GM18867 (cell line): ENCODE data around the gene RPS14.

Source experiments
- ATAC-seq: cut with Tn5 transposase; IDR thresholded peaks from one replicate; pipeline ENCODE4 v1.9.1; 2021; ENCODE audit warnings: mild to moderate bottlenecking, moderate library complexity; ENCODE audit not compliant: unreplicated experiment

Gene RPS14

GRCh38 chr5:150449517-150450339, at the start of gene RPS14:
Gene RPS14, minus strand, starts transcription at chr5:150449739. Its CDS starts 2,006 bp downstream, at chr5:150447733.
- peak; percentile 87 for ATAC-seq

- ATAC-seq, result no peak
These were observed 49.4 kb upstream of the RPS14 start for GRCh38 chr5:150498971-150499370.

GRCh38 chr5:150498501-150498900, 49.0 kb upstream of the RPS14 start:
- no peak for ATAC-seq

GRCh38 chr5:150497989-150498317, 48.4 kb upstream of the RPS14 start:
- ATAC-seq, result no peak

GRCh38 chr5:150497274-150497988, 47.9 kb upstream of the RPS14 start:
- no peak for ATAC-seq

- ATAC-seq, result no peak
These were observed 47.0 kb upstream of the RPS14 start for GRCh38 chr5:150496534-150496933.

GRCh38 chr5:150496098-150496497, 46.6 kb upstream of the RPS14 start:
- ATAC-seq, result no peak

GRCh38 chr5:150492621-150493020, 43.1 kb upstream of the RPS14 start:
- ATAC-seq, result no peak

GRCh38 chr5:150491876-150492275, 42.3 kb upstream of the RPS14 start:
- no peak for ATAC-seq

GRCh38 chr5:150490754-150491153, 41.2 kb upstream of the RPS14 start:
- no peak for ATAC-seq

GRCh38 chr5:150490296-150490669, 40.7 kb upstream of the RPS14 start:
- ATAC-seq, result no peak

- ATAC-seq, result peak; percentile 82
These were observed 40.1 kb upstream of the RPS14 start for GRCh38 chr5:150489360-150490295.

- ATAC-seq, result no peak
These were observed 39.2 kb upstream of the RPS14 start for GRCh38 chr5:150488519-150489359.

- ATAC-seq, result peak; percentile 26
These were observed 37.9 kb upstream of the RPS14 start for GRCh38 chr5:150487199-150488061.

- no peak for ATAC-seq
These were observed 37.1 kb upstream of the RPS14 start for GRCh38 chr5:150486402-150487198.

GRCh38 chr5:150485693-150486401, 36.3 kb upstream of the RPS14 start:
- ATAC-seq, result no peak

GRCh38 chr5:150484964-150485692, 35.6 kb upstream of the RPS14 start:
- no peak for ATAC-seq
